GM12865 (cell line): ENCODE data around the gene HOXC5.
A peak's percentile ranks its signal among the peaks of the same experiment; 100 is the strongest.

Experiments
- DNase-seq: peaks from one replicate; pipeline ENCODE4 v3.0.0; 2010; ENCODE audit warnings: low read depth
- H3K4me3 ChIP-seq: 2 replicates; pipeline ENCODE4 v1.5.1; 2011; ENCODE audit warnings: mild to moderate bottlenecking, low read depth, low read length, control low read depth
- CTCF ChIP-seq: IDR thresholded peaks from 2 replicates; pipeline ENCODE4 v1.5.1; 2011; ENCODE audit warnings: low read length, control low read depth, low read depth, inconsistent platforms; ENCODE audit not compliant: insufficient read depth; ENCODE audit errors: missing control alignments

The HOXC5 gene

DNA sequence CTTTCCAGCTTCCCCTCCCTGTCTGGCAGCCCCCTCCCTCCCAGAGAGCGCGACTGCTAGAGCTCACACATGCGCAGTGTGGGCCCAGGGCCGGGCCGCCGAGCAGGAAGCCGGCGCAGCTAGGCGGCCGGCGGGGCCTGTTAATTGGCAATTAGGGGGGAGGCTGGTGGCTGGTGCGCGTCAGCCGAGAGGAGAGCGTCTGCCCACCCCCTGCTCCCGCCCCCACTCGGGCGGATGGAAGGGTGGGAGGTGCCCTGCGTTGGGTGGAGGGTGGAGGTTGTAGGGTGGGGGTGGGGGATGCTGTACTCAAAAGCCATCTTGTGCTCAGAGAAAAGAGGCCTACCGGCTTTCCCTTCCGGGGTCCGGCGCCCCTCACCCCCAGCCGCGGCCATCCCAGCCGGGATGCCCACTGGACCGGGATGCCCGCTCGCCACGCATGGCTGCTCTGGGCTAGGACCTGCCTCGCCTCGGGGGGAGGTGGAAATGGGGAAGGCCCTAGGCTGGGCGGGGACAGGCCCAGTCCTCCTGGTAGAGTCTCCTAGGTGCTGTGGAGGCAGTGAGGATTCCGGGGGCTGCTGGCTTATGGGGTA lies 14.9 kb upstream of the HOXC5 start:
- DNase-seq: peak; percentile 95
- no peak for TF ChIP-seq CTCF
- peak overlapping the region; percentile 63 for H3K4me3 ChIP-seq

- no peak for DNase-seq
- no peak for TF ChIP-seq CTCF
- H3K4me3 ChIP-seq: peak overlapping the region; percentile 63
These were observed 14.3 kb upstream of the HOXC5 start for GRCh38 chr12:54018468-54018984.

DNA sequence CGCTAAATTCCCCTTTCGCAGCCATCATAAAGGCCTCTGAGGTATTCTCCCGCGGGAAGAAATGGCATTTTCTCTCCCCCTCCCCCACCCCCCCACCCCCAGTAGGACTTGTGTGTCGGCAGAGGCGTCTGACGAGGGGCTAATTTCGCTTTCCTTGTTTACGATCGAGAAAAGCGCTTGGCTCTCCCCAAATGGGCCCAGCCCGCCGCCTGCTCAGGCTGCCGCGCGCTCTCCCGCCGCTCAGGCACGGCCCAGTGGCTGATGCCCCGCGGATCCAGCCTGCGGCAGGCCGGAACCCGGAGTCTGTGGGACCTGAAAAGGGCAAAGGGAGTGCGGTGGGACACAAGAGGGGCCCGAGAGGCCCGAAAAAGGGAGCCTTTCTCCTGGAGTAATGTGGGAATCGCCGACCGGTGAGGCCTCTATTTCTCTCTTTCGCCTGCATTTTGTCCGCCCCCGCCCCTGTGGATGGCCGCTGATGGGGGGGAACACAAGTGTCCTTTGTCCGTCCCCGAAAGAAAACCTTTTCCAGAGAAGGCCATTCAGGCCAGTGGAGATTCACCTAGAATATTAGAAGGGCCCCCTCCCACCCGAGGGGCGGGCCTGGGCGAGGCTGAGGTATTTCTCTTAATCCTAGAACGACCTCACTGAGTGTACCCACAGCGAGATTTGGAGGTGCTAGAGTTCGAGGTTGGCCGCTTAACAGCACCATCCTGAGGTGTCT lies 13.6 kb upstream of the HOXC5 start:
- no peak for TF ChIP-seq CTCF
- DNase-seq: no peak
- H3K4me3 ChIP-seq: no peak overlapping the region

GRCh38 chr12:54019924-54020590 lies 12.8 kb upstream of the HOXC5 start:
- DNase-seq: no peak
- no peak for TF ChIP-seq CTCF
- H3K4me3 ChIP-seq: no peak overlapping the region

GRCh38 chr12:54020591-54021405 lies 12.1 kb upstream of the HOXC5 start:
- H3K4me3 ChIP-seq: no peak overlapping the region
- no peak for DNase-seq
- no peak for TF ChIP-seq CTCF

DNA sequence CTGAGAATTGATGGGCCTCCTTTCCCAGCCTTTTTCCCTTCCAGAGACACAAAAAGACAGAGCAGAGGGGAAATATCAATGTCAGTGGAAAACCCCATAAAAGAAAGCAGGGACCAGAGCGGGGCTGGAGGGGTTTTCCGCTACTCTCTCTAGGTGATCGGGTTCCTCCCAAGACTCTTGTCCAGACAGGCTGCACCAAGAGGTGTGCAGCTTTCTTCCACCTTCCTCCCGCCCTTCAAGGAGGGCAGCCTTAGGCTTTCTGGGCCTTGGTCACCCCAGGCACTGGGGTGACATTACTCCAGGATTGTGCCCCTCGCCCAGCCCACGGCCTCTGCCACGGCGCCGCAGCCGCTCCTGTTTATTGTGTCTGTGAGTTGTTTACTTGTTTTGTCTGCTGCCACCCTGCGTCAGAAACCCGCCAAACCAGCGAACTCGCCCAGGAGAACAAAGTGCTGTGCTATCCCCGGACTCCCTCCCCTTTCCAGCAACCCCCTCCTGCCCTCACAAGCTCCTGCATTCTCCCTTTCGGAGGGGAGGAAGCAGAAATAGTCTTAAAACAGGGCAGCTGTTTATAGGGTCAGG lies 11.3 kb upstream of the HOXC5 start:
- TF ChIP-seq CTCF: peak; percentile 23
- peak; percentile 38 for DNase-seq
- H3K4me3 ChIP-seq: peak overlapping the region; percentile 4
